HUES48 (cell line): ENCODE data around the gene SMARCD3.

Experiments
- H3K27ac ChIP-seq: one replicate; pipeline ENCODE4 v1.7.0; 2013; ENCODE audit warnings: low read depth, low read length, inconsistent platforms
- H3K27me3 ChIP-seq: 2 replicates; pipeline ENCODE4 v1.6.1; 2013; ENCODE audit warnings: mild to moderate bottlenecking, low read length; ENCODE audit not compliant: control insufficient read depth, insufficient read depth
- H3K36me3 ChIP-seq: 2 replicates; pipeline ENCODE4 v1.6.1; 2013; ENCODE audit warnings: low read length; ENCODE audit not compliant: control insufficient read depth, insufficient read depth
- H3K4me1 ChIP-seq: 2 replicates; pipeline ENCODE4 v1.6.1; 2013; ENCODE audit warnings: mild to moderate bottlenecking, low read length; ENCODE audit not compliant: control insufficient read depth, insufficient read depth
- H3K4me3 ChIP-seq: 2 replicates; pipeline ENCODE4 v1.5.1; 2013; ENCODE audit warnings: mild to moderate bottlenecking, low read depth, low read length
- H3K9ac ChIP-seq: 2 replicates; pipeline ENCODE4 v1.6.1; 2013; ENCODE audit warnings: mild to moderate bottlenecking, low read depth, low read length, moderate library complexity
- H3K9me3 ChIP-seq: 2 replicates; pipeline ENCODE4 v1.6.1; 2013; ENCODE audit warnings: low read length; ENCODE audit not compliant: control insufficient read depth, insufficient read depth

SMARCD3 gene

GRCh38 chr7:151248346-151249033 is at the start of gene SMARCD3:
TSS of gene SMARCD3 (minus strand) at chr7:151248694. CDS start at chr7:151248562, 132 bp downstream.
- no peaks in the 10 kb centered on the region for H3K36me3 ChIP-seq
- H3K27ac ChIP-seq: peak within 1 kb of the TSS; percentile 33
- H3K27me3 ChIP-seq: peaks cover 66% of the 10 kb centered on the region
- peaks cover 55% of the 10 kb centered on the region for H3K4me1 ChIP-seq
- H3K4me3 ChIP-seq: peak within 1 kb of the TSS; percentile 57
- no peaks in the 10 kb centered on the region for H3K9me3 ChIP-seq
- no peak within 1 kb of the TSS for H3K9ac ChIP-seq

- Histone ChIP-seq H3K9me3 (no peaks in the 10 kb centered on the region), H3K27me3 (peaks cover 3% of the 10 kb centered on the region; the same call in 1 of the 2 replicates), H3K36me3 (no peaks in the 10 kb centered on the region), H3K27ac (no peak overlapping the region), H3K4me1 (no peaks in the 10 kb centered on the region), H3K9ac (no peak overlapping the region), H3K4me3 (no peak overlapping the region)
Observed at GRCh38 chr7:151296202-151296992, 47.9 kb upstream of the SMARCD3 start.

GRCh38 chr7:151292850-151293249 is 44.4 kb upstream of the SMARCD3 start:
- Histone ChIP-seq H3K36me3 (no peaks in the 10 kb centered on the region), H3K27me3 (no peaks in the 10 kb centered on the region; the same call in 1 of the 2 replicates)

DNA sequence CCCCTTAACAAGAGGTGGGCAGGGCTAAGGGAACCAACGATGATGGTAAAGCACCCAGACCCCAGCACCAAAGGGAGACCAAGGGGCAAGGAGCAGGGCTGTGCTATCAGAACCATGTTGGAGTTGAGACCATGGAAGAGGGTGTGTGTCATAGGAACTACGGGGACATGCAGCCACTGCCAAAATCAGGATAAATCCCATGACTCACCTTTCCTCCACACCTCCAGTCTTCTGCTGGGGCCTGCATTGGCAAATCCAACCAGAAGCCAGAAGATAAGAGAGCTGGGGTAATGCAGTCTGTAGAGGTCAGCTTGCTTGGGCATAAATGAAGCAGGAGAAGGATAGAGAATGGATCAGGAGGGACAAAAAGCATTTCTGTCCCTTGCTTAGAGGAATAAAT is 42.7 kb upstream of the SMARCD3 start:
- Histone ChIP-seq H3K4me1 (no peaks in the 10 kb centered on the region), H3K4me3 (no peak overlapping the region), H3K36me3 (no peaks in the 10 kb centered on the region), H3K9me3 (no peaks in the 10 kb centered on the region), H3K27ac (no peak overlapping the region), H3K9ac (no peak overlapping the region), H3K27me3 (no peaks in the 10 kb centered on the region; the same call in 1 of the 2 replicates)

More at GRCh38 chr7:151292850-151293249, 44.4 kb upstream of the SMARCD3 start:
- no peak overlapping the region for H3K27ac ChIP-seq
- no peak overlapping the region for H3K4me3 ChIP-seq
- no peaks in the 10 kb centered on the region for H3K4me1 ChIP-seq
- H3K9me3 ChIP-seq: no peaks in the 10 kb centered on the region
- no peak overlapping the region for H3K9ac ChIP-seq

- no peaks in the 10 kb centered on the region for H3K9me3 ChIP-seq
- no peaks in the 10 kb centered on the region; the same call in 1 of the 2 replicates for H3K27me3 ChIP-seq
- no peak overlapping the region for H3K27ac ChIP-seq
Observed at GRCh38 chr7:151290355-151290760, 41.9 kb upstream of the SMARCD3 start.

DNA sequence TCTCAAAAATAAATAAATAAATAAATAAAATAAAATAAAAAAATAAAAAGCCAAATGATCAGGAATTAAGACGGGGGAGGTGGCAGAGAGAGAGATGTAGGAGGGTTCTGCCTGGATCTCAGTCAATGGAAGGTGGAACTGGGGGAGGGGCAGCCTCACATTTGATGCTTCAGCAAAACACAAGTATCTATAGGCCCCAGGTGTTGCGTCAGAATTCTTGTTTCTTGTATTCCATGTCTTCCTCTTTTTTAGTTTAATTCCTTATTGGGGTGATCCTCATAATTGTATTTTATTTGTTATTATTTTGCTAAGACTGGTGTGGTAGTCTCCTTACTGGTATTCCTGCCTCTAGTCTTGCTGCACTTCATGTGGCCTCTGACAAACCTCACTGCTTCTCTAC is 41.4 kb upstream of the SMARCD3 start:
- Histone ChIP-seq H3K9ac (no peak overlapping the region), H3K9me3 (no peaks in the 10 kb centered on the region), H3K27me3 (no peaks in the 10 kb centered on the region; the same call in 1 of the 2 replicates), H3K4me1 (no peaks in the 10 kb centered on the region), H3K36me3 (no peaks in the 10 kb centered on the region), H3K4me3 (no peak overlapping the region), H3K27ac (no peak overlapping the region)

More at GRCh38 chr7:151290355-151290760, 41.9 kb upstream of the SMARCD3 start:
- Histone ChIP-seq H3K4me1 (no peaks in the 10 kb centered on the region), H3K9ac (no peak overlapping the region), H3K4me3 (no peak overlapping the region), H3K36me3 (no peaks in the 10 kb centered on the region)

GRCh38 chr7:151286148-151286547 is 37.7 kb upstream of the SMARCD3 start:
- Histone ChIP-seq H3K4me3 (no peak overlapping the region), H3K9ac (no peak overlapping the region), H3K36me3 (no peaks in the 10 kb centered on the region), H3K27me3 (no peaks in the 10 kb centered on the region; the same call in 1 of the 2 replicates), H3K9me3 (no peaks in the 10 kb centered on the region), H3K4me1 (no peaks in the 10 kb centered on the region), H3K27ac (no peak overlapping the region)

DNA sequence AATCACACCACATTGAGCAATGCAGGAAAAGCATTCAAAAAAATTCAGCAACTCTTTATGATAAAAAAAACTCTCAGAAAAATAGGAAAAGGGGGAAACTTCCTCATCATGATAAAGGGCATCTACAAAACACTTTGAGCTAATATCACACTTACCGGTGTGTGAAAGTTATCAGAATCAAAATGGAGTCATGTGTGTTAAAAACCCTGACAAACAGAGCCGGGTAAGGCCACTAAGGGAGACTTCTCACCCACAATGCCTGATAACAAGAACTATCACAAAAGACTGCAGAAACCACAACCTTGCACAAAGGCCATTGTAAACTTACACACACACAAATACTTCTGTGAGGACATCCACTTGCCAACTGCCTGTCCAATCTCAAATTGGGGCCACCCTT is 34.8 kb upstream of the SMARCD3 start:
- H3K9me3 ChIP-seq: no peaks in the 10 kb centered on the region
- no peaks in the 10 kb centered on the region for H3K4me1 ChIP-seq
- H3K27me3 ChIP-seq: no peaks in the 10 kb centered on the region
- H3K27ac ChIP-seq: no peak overlapping the region
- no peak overlapping the region for H3K9ac ChIP-seq
- no peak overlapping the region for H3K4me3 ChIP-seq
- H3K36me3 ChIP-seq: no peaks in the 10 kb centered on the region

DNA sequence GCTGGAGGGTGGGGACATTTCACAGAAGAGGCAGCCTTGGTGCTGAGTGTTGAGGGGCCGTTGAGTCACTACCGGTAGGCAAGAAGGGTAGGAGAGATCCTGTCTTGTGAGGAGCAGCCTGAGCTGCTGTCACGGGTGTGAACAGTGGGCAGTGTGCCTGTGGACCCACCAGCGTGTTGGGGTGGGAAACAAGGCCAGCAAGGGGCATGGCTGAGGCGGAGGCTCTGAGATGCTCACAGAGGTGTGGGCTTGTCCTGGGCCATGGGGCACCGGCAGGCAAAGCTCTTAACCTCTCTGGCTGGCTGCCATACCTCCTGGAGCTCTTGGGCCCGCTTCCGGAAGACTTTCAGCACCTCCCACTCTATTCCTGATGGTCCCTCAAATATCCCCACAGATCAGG is 33.6 kb upstream of the SMARCD3 start:
- Histone ChIP-seq H3K36me3 (no peaks in the 10 kb centered on the region), H3K27ac (no peak overlapping the region), H3K4me3 (no peak overlapping the region), H3K9ac (no peak overlapping the region), H3K4me1 (peaks cover 7% of the 10 kb centered on the region; the same call in 1 of the 2 replicates), H3K27me3 (peaks cover 10% of the 10 kb centered on the region), H3K9me3 (no peaks in the 10 kb centered on the region)

GRCh38 chr7:151281686-151282085 is 33.2 kb upstream of the SMARCD3 start:
- Histone ChIP-seq H3K4me3 (no peak overlapping the region), H3K4me1 (peaks cover 7% of the 10 kb centered on the region; the same call in 1 of the 2 replicates), H3K36me3 (no peaks in the 10 kb centered on the region), H3K27ac (no peak overlapping the region), H3K9ac (no peak overlapping the region), H3K9me3 (no peaks in the 10 kb centered on the region), H3K27me3 (peaks cover 10% of the 10 kb centered on the region)
